GM12864 (cell line): ENCODE data around the gene NCOA5.

Source experiments
- DNase-seq: peaks from one replicate; pipeline ENCODE4 v3.0.0-alpha.2; 2011; ENCODE audit warnings: low read depth
- H3K4me3 ChIP-seq: 2 replicates; pipeline ENCODE4 v1.5.1; 2011; ENCODE audit warnings: mild to moderate bottlenecking, low read depth, low read length, control low read depth
- CTCF ChIP-seq: IDR thresholded peaks from 2 replicates; pipeline ENCODE4 v1.5.1; 2011; ENCODE audit warnings: low read depth, mild to moderate bottlenecking, moderate library complexity, low read length, control low read depth, inconsistent platforms; ENCODE audit errors: missing control alignments

NCOA5 gene

DNA sequence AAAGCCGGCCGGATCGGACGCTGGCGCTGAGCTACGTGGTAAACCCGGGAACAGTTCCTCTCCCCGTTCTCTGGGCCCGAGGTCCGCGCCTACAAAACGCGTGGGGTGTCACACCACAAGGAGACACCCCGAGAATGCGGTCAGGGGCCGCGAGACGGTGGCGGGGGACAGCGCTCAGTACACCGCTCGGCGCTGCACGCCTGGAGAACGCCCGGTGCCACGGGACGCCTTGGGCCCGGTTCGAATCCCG, 670 bp downstream of the NCOA5 start:
- TF ChIP-seq CTCF = no peak
- H3K4me3 ChIP-seq = peak overlapping the region; percentile 57
- no peak for DNase-seq

- H3K4me3 ChIP-seq = peak overlapping the region; percentile 57
- no peak for DNase-seq
- no peak for TF ChIP-seq CTCF
Observed at GRCh38 chr20:46088409-46089166, 1.2 kb downstream of the NCOA5 start.

DNA sequence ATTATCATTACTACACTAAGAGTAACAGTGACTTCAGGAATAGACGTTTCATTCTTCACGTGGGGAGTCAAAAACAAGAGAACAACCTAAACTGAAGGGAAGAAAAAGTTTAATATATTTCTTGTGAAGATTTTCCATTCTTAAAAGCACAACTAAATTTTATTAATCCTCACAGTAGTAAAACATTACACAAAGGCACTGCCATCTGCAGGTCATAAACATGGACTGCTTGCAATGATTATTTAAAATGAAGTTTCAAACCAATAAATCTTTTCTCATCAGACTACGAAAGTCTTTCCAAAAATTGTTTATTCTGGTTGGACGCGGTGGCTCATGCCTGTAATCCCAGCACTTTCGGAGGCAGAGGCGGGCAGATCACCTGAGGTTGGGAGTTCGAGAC, 2.6 kb downstream of the NCOA5 start:
- no peak for DNase-seq
- H3K4me3 ChIP-seq = no peak overlapping the region; the same call in 1 of the 2 replicates
- TF ChIP-seq CTCF = peak; percentile 27

DNA sequence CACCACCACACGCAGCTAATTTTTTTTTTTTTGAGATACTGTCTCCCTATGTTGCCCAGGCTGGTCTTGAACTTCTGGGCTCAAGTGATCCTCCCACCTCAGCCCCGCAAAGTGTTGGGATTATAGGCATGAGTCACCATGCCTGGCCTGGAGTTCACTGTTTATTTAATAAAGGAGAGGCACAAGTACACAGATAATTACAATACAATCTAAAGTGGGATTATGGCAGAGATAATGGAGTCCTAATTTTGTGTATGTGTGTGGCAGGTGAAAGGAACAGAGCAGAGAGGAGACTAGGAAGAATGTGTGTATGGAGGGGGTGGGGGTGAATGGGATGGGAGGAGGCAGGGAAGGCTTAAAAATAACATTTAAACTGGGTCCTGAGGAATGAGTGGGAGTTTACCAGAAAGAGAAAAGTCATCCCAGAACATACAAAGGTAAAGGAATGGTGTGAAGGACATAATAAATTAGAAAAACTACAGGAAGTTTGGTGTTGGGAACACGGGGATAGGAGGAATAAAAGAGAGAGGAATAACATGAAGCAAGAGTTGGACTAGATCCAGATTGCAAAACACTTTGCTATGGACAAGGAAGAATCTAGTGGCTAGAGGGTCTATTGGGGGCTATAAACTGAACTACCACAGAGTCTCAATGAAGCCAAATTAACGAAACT, 4.4 kb downstream of the NCOA5 start:
- TF ChIP-seq CTCF = no peak
- DNase-seq = no peak
- no peak overlapping the region for H3K4me3 ChIP-seq

DNA sequence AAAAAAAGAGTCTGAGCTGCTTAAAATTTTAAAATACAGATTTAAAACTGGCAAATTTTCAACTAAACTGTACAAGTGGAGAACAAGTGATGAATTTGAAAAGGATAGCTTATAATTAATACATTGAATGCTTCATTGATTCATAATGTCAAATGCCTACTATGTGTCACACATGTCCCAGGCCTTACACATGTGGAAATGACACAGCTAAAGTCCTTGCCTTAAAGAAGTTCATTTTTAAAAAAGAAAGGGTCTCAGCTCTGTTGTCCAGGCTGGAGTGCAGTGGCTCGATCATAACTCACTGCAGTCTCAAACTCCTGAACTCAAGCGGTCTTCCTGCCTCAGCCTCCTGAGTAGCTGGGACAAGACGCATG, 5.0 kb downstream of the NCOA5 start:
- no peak for TF ChIP-seq CTCF
- DNase-seq = no peak
- H3K4me3 ChIP-seq = no peak overlapping the region

- no peak for TF ChIP-seq CTCF
- H3K4me3 ChIP-seq = no peak overlapping the region
- DNase-seq = no peak
Observed at GRCh38 chr20:46083531-46084061, 6.2 kb downstream of the NCOA5 start.

GRCh38 chr20:46083101-46083500, 6.7 kb downstream of the NCOA5 start:
- H3K4me3 ChIP-seq = no peak overlapping the region
- no peak for TF ChIP-seq CTCF
- DNase-seq = no peak
